HG02571 (cell line): ENCODE measurements around the gene SELENOP.

Experiments used
- ATAC-seq: cut with Tn5 transposase; IDR thresholded peaks from one replicate; pipeline ENCODE4 v1.9.1; 2021; ENCODE audit warnings: mild to moderate bottlenecking, moderate library complexity; ENCODE audit not compliant: unreplicated experiment

The SELENOP gene

DNA sequence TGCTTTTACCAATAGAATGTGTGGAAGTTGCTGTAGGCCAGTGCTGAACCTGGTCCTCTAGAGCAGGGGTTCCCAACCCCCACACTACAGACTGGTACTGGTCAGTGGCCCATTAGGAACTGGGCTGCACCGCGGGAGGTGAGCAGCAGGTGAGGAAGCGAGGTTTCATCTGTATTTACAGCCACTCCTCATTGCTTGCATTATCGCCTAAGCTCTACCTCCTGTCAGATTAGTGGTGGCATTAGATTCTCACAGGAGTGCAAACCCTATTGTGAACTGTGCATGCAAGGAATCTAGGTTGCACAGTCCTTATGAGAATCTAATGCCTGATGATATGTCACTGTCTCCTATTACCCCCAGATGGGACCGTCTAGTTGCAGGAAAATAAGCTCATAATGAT, 61.2 kb downstream of the SELENOP start:
- no peak for ATAC-seq
